ENCODE results near the gene AUNIP. TPM values are rescaled to one million over a fixed set of nuclear protein-coding genes. Genes with fewer than 3 reads are reported as not detected.

AUNIP gene
- polyA plus RNA-seq, 3 donors: 0.19 to 0.44 (median 0.44) TPM

- Histone ChIP-seq H2AFZ (ENCODE audit: insufficient read depth, low read depth, low read length, poor library complexity, severe bottlenecking) (no peak overlapping the region), H3K36me3 (replicated peaks in 1 of 2; ENCODE audit: control insufficient read depth in 1 of 2, insufficient read depth in 2 of 2, low read length in 2 of 2) (peaks cover 27 to 50% of the 10 kb centered on the region in 2 donors), H3K4me3 (replicated peaks in 1 of 3; ENCODE audit: low read depth in 2 of 3, low read length in 3 of 3) (no peak overlapping the region), H3K27ac (ENCODE audit: low read depth in 1 of 2, low read length in 2 of 2) (no peak overlapping the region), H4K20me1 (ENCODE audit: insufficient read depth, low read length) (peaks cover 7% of the 10 kb centered on the region), H3K4me2 (replicated peaks; ENCODE audit: extremely low read depth, low read length, poor library complexity, severe bottlenecking) (no peak overlapping the region), H3K4me1 (ENCODE audit: control insufficient read depth in 1 of 2, insufficient read depth in 2 of 2, low read length in 2 of 2) (peaks cover 14 to 21% of the 10 kb centered on the region in 2 donors), H3K79me2 (ENCODE audit: insufficient read depth, low read length) (no peaks in the 10 kb centered on the region), H3K27me3 (ENCODE audit: control insufficient read depth in 2 of 2, insufficient read depth in 2 of 2, low read length in 2 of 2) (no peaks in the 10 kb centered on the region), H3K9me3 (replicated peaks in 1 of 2; ENCODE audit: control insufficient read depth in 1 of 2, insufficient read depth in 1 of 2, low read length in 2 of 2) (no peaks in the 10 kb centered on the region), H3K9ac (ENCODE audit: insufficient read depth, low read length, poor library complexity, severe bottlenecking) (no peak overlapping the region)
- Mint-ChIP-seq H3K27ac (no peak overlapping the region), H3K4me1 (peaks cover 35% of the 10 kb centered on the region), H3K4me3 (no peak overlapping the region), H3K36me3 (peaks cover 30 to 58% of the 10 kb centered on the region in 2 donors), H3K27me3 (ENCODE audit: low read depth in 3 of 3) (peaks cover 0 to 3% (median 2%) of the 10 kb centered on the region in 3 donors), H3K9me3 (peaks cover 0 to 1% (median 0%) of the 10 kb centered on the region in 7 donors)
- 87% methylated on average over 3 of the region's 3 CpGs for WGBS (ENCODE audit: insufficient coverage)
- TF ChIP-seq CTCF (IDR thresholded peaks at IDR 0.05): no peak
- no peak for DNase-seq
- intact Hi-C loops (cut with micrococcal nuclease): loop anchor here (10.0 kb wide), 1 partner anchor 191 kb away; the partner anchor contains the start of gene MAN1C1 (in 2 of the 2)
Measured at GRCh38 chr1:25805863-25806225, 53.4 kb downstream of the AUNIP start.

GRCh38 chr1:25804964-25805862, 54.0 kb downstream of the AUNIP start:
- peaks cover 0 to 3% (median 2%) of the 10 kb centered on the region in 3 donors for H3K27me3 Mint-ChIP-seq (ENCODE audit: low read depth in 3 of 3)
- H3K27ac Mint-ChIP-seq: peak overlapping the region in 2 of 7 donors; percentile 57 to 68

More at GRCh38 chr1:25804964-25805862, 54.0 kb downstream of the AUNIP start:
- 100% methylated on average over 2 of the region's 15 CpGs for WGBS (ENCODE audit: insufficient coverage)
- H3K4me2 ChIP-seq (replicated peaks; ENCODE audit: extremely low read depth, low read length, poor library complexity, severe bottlenecking): no peak overlapping the region
- Mint-ChIP-seq H3K9me3 (peaks cover 0 to 1% (median 0%) of the 10 kb centered on the region in 7 donors), H3K4me1 (peaks cover 39% of the 10 kb centered on the region), H3K4me3 (no peak overlapping the region), H3K36me3 (peaks cover 30 to 55% of the 10 kb centered on the region in 2 donors)
- H3K9me3 ChIP-seq (replicated peaks in 1 of 2; ENCODE audit: control insufficient read depth in 1 of 2, insufficient read depth in 1 of 2, low read length in 2 of 2): no peaks in the 10 kb centered on the region
- H2AFZ ChIP-seq (ENCODE audit: insufficient read depth, low read depth, low read length, poor library complexity, severe bottlenecking): no peak overlapping the region
- peaks cover 18 to 23% of the 10 kb centered on the region in 2 donors for H3K4me1 ChIP-seq (ENCODE audit: control insufficient read depth in 1 of 2, insufficient read depth in 2 of 2, low read length in 2 of 2)
- no peaks in the 10 kb centered on the region for H3K27me3 ChIP-seq (ENCODE audit: control insufficient read depth in 2 of 2, insufficient read depth in 2 of 2, low read length in 2 of 2)
- H4K20me1 ChIP-seq (ENCODE audit: insufficient read depth, low read length): peaks cover 1% of the 10 kb centered on the region
- H3K36me3 ChIP-seq (replicated peaks in 1 of 2; ENCODE audit: control insufficient read depth in 1 of 2, insufficient read depth in 2 of 2, low read length in 2 of 2): peaks cover 27 to 49% of the 10 kb centered on the region in 2 donors
- no peak for TF ChIP-seq CTCF (IDR thresholded peaks at IDR 0.05)
- H3K79me2 ChIP-seq (ENCODE audit: insufficient read depth, low read length): no peaks in the 10 kb centered on the region
- no peak for DNase-seq
- H3K27ac ChIP-seq (ENCODE audit: low read depth in 1 of 2, low read length in 2 of 2): no peak overlapping the region
- no peak overlapping the region for H3K9ac ChIP-seq (ENCODE audit: insufficient read depth, low read length, poor library complexity, severe bottlenecking)
- H3K4me3 ChIP-seq (replicated peaks in 1 of 3; ENCODE audit: low read depth in 2 of 3, low read length in 3 of 3): no peak overlapping the region
- intact Hi-C loops (cut with micrococcal nuclease): loop anchor here (10.0 kb wide), 1 partner anchor 190 kb away; the partner anchor contains the start of gene MAN1C1 (in 2 of the 2)
